ENCODE measurements around the gene SHANK2.

The SHANK2 gene

DNA sequence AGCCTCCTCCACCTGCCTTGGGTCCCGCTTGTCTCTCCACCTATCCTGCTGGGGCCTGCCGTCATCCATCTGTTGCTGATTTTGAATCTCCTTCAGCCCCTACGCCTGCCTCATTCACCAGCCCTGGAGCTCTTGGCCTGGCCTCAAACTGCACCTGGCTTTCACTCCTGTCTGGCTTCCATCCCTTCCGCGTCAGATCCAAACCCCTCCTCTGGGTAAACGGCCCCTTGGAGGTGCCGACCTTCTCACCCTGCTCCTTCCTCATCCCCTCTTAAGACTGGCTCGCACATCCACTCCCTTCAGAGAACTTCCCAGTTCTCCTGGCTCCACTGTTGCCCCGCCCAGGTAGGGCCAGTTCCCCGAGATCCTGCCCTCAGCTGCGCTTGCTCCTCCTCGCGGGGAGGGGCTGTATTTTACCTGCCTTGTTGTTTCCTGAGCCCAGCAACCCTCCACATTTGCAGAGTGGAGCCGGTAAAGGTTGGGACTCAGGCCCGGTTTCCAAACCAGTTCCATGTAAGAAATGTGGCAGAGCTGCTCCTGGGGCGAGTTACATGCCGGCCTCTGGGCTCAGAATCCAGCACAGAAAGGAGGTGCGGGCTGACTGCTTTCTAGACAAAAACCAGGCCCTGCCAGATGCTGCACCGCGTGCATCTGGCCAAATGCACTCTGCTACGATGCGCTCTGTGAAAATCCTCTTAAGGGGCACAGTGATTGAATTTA, 13.9 kb upstream of the SHANK2 start:
- Mint-ChIP-seq H3K27me3 (ENCODE audit: low read depth) (peaks cover 31% of the 10 kb centered on the region), H3K4me1 (peaks cover 10% of the 10 kb centered on the region), H3K27ac (no peak overlapping the region), H3K9me3 (no peaks in the 10 kb centered on the region), H3K36me3 (ENCODE audit: low read depth) (no peaks in the 10 kb centered on the region), H3K4me3 (no peak overlapping the region)
- no peak for TF ChIP-seq CTCF (IDR thresholded peaks at IDR 0.05; ENCODE audit: unreplicated experiment in 3 of 3)

DNA sequence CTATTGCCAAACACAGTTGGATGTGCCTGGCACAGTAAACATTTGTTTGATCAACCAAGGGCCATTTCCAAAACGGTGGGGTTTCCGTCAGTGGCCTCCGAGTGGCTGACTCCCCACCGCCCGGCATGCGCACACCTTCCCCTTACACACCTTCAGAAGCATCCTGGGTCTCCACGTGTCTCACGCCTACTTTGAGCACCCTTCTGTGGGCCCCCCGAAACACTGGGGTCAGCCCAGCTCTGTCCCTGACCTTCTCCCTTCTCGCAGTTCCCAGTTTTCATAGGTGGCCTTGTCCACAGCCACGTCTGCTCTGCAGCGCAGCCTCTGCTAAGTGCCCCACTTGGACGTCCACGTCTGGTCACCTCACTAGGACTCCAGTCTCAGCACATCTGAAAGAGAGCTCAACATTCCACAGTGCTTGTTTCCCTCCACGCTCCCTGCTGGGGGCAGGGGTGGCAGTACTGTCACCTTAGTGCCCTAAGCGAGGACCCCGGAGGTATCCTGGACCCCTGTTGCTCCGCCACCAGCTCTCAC, 13.2 kb upstream of the SHANK2 start:
- H3K4me3 Mint-ChIP-seq: no peak overlapping the region
- no peaks in the 10 kb centered on the region for H3K36me3 Mint-ChIP-seq (ENCODE audit: low read depth)
- peaks cover 31% of the 10 kb centered on the region for H3K27me3 Mint-ChIP-seq (ENCODE audit: low read depth)
- no peaks in the 10 kb centered on the region for H3K9me3 Mint-ChIP-seq
- TF ChIP-seq CTCF (IDR thresholded peaks at IDR 0.05; ENCODE audit: unreplicated experiment in 3 of 3): no peak
- no peak overlapping the region for H3K27ac Mint-ChIP-seq
- peaks cover 10% of the 10 kb centered on the region for H3K4me1 Mint-ChIP-seq

GRCh38 chr11:71263386-71263785, 11.0 kb upstream of the SHANK2 start:
- H3K4me1 Mint-ChIP-seq: peaks cover 5% of the 10 kb centered on the region
- no peak overlapping the region for H3K4me3 Mint-ChIP-seq
- H3K9me3 Mint-ChIP-seq: peaks cover 3% of the 10 kb centered on the region
- no peak overlapping the region for H3K27ac Mint-ChIP-seq
- no peak for TF ChIP-seq CTCF (IDR thresholded peaks at IDR 0.05; ENCODE audit: unreplicated experiment in 3 of 3)
- peaks cover 30% of the 10 kb centered on the region for H3K27me3 Mint-ChIP-seq (ENCODE audit: low read depth)
- no peaks in the 10 kb centered on the region for H3K36me3 Mint-ChIP-seq (ENCODE audit: low read depth)

GRCh38 chr11:71255800-71256479, 3.6 kb upstream of the SHANK2 start:
- H3K27ac Mint-ChIP-seq: peak overlapping the region in 2 of 3 experiments; percentile 76 to 96
- H3K4me1 Mint-ChIP-seq: peaks cover 6% of the 10 kb centered on the region
- no peaks in the 10 kb centered on the region for H3K36me3 Mint-ChIP-seq (ENCODE audit: low read depth)
- peak overlapping the region in 1 of 3 experiments; percentile 54 for H3K4me3 Mint-ChIP-seq
- peaks cover 62% of the 10 kb centered on the region for H3K27me3 Mint-ChIP-seq (ENCODE audit: low read depth)
- no peak for TF ChIP-seq CTCF (IDR thresholded peaks at IDR 0.05; ENCODE audit: unreplicated experiment in 3 of 3)
- peaks cover 5% of the 10 kb centered on the region for H3K9me3 Mint-ChIP-seq

- no peak for TF ChIP-seq CTCF (IDR thresholded peaks at IDR 0.05; ENCODE audit: unreplicated experiment in 3 of 3)
- Mint-ChIP-seq H3K4me3 (peak overlapping the region in 1 of 3 experiments; percentile 54), H3K27ac (peak overlapping the region in 2 of 3 experiments; percentile 76 to 96), H3K9me3 (peaks cover 5% of the 10 kb centered on the region), H3K4me1 (peaks cover 9% of the 10 kb centered on the region), H3K36me3 (ENCODE audit: low read depth) (no peaks in the 10 kb centered on the region), H3K27me3 (ENCODE audit: low read depth) (peaks cover 68% of the 10 kb centered on the region)
Observed at GRCh38 chr11:71255323-71255722, 2.9 kb upstream of the SHANK2 start.

All from nephron (organoid).